Osteoblast (primary cell): ENCODE measurements around the gene INPP5A. TPM values are rescaled to one million over a fixed set of nuclear protein-coding genes. Genes with fewer than 3 reads are reported as not detected.
"Not testable (repeated sequence)": the region's sequence is repeated elsewhere in the genome, so short reads cannot be mapped to it uniquely, and the experiment has no call there.

Source experiments
- DNase-seq: peaks from one replicate; pipeline ENCODE4 v3.0.0; 2011; ENCODE audit warnings: low spot score, mixed read lengths; ENCODE audit not compliant: insufficient read length; ENCODE audit errors: missing footprints
- H2AFZ ChIP-seq: 2 replicates; pipeline ENCODE4 v1.6.0; 2011; ENCODE audit warnings: mild to moderate bottlenecking, low read length
- H3K27ac ChIP-seq: 2 replicates; pipeline ENCODE4 v1.5.1; 2011; ENCODE audit warnings: mild to moderate bottlenecking, low read depth, low read length, moderate library complexity
- H3K27me3 ChIP-seq: 2 replicates; pipeline ENCODE4 v1.6.0; 2012; ENCODE audit warnings: mild to moderate bottlenecking, control low read depth, inconsistent platforms, low read length, moderate library complexity; ENCODE audit not compliant: insufficient read depth
- H3K36me3 ChIP-seq: 2 replicates; pipeline ENCODE4 v1.5.1; 2011; ENCODE audit warnings: mild to moderate bottlenecking, low read length, control low read depth, moderate library complexity; ENCODE audit not compliant: insufficient read depth
- H3K4me1 ChIP-seq: 2 replicates; pipeline ENCODE4 v1.5.1; 2011; ENCODE audit warnings: mild to moderate bottlenecking, low read length, control low read depth, moderate library complexity; ENCODE audit not compliant: insufficient read depth
- H3K4me2 ChIP-seq: 2 replicates; pipeline ENCODE4 v1.6.0; 2011; ENCODE audit warnings: mild to moderate bottlenecking, low read length; ENCODE audit not compliant: insufficient read depth
- H3K4me3 ChIP-seq: fragments of 200-600 bp; sonication (generic); 3 replicates; pipeline ENCODE4 v1.5.1; 2012; ENCODE audit warnings: mild to moderate bottlenecking, low read length, inconsistent platforms; ENCODE audit not compliant: insufficient read depth
- H3K79me2 ChIP-seq: 2 replicates; pipeline ENCODE4 v1.6.0; 2012; ENCODE audit warnings: mild to moderate bottlenecking, low read length, control low read depth, inconsistent platforms; ENCODE audit not compliant: insufficient read depth
- H3K9me3 ChIP-seq: 2 replicates; pipeline ENCODE4 v1.5.1; 2011; ENCODE audit warnings: low read depth, low read length, control low read depth
- H4K20me1 ChIP-seq: 2 replicates; pipeline ENCODE4 v1.6.0; 2012; ENCODE audit warnings: mild to moderate bottlenecking, low read length, control low read depth; ENCODE audit not compliant: insufficient read depth
- CTCF ChIP-seq: IDR thresholded peaks from 2 replicates; pipeline ENCODE4 v1.5.1; 2011; ENCODE audit warnings: mild to moderate bottlenecking, low read depth, low read length, moderate library complexity; ENCODE audit errors: extremely low read depth
- total RNA-seq: library from RNA; depleted of rRNA; stranded (reverse); fragments of >200 nt; gene quantifications from 2 replicates; pipeline ENCODE4 v1.2.3, GENCODE V29; 2012

The INPP5A gene
- total RNA-seq, 1 donor, result 22.8 TPM

- TF ChIP-seq CTCF, result no peak
- Histone ChIP-seq H3K27ac (no peak overlapping the region), H3K4me3 (no peak overlapping the region), H3K79me2 (no peaks in the 10 kb centered on the region), H4K20me1 (no peaks in the 10 kb centered on the region), H3K4me2 (no peak overlapping the region), H3K36me3 (no peaks in the 10 kb centered on the region), H3K27me3 (no peaks in the 10 kb centered on the region), H3K9me3 (no peaks in the 10 kb centered on the region), H2AFZ (no peak overlapping the region), H3K4me1 (no peaks in the 10 kb centered on the region)
- DNase-seq, result no peak
These were observed 231.0 kb downstream of the INPP5A start for GRCh38 chr10:132768346-132769248.

GRCh38 chr10:132770061-132771021 is 232.8 kb downstream of the INPP5A start:
- no peak overlapping the region for H3K4me3 ChIP-seq
- H4K20me1 ChIP-seq, result no peaks in the 10 kb centered on the region
- H3K4me1 ChIP-seq, result no peaks in the 10 kb centered on the region
- no peak for TF ChIP-seq CTCF
- H3K9me3 ChIP-seq, result no peaks in the 10 kb centered on the region
- H3K27me3 ChIP-seq, result no peaks in the 10 kb centered on the region
- no peak overlapping the region for H3K27ac ChIP-seq
- DNase-seq, result no peak
- no peak overlapping the region for H3K4me2 ChIP-seq
- no peaks in the 10 kb centered on the region for H3K79me2 ChIP-seq
- no peak overlapping the region for H2AFZ ChIP-seq
- H3K36me3 ChIP-seq, result no peaks in the 10 kb centered on the region

- H3K4me1 ChIP-seq, H4K20me1 ChIP-seq, H2AFZ ChIP-seq, H3K4me2 ChIP-seq, H3K9me3 ChIP-seq, DNase-seq, H3K27me3 ChIP-seq, H3K79me2 ChIP-seq, H3K4me3 ChIP-seq, H3K27ac ChIP-seq, H3K36me3 ChIP-seq: not testable (repeated sequence)
These were observed 235.2 kb downstream of the INPP5A start for GRCh38 chr10:132772816-132773215.

GRCh38 chr10:132774181-132774901 is 236.8 kb downstream of the INPP5A start:
- Histone ChIP-seq H3K79me2 (no peaks in the 10 kb centered on the region), H3K27me3 (no peaks in the 10 kb centered on the region), H3K4me3 (no peak overlapping the region), H3K4me2 (no peak overlapping the region), H2AFZ (no peak overlapping the region), H4K20me1 (no peaks in the 10 kb centered on the region), H3K36me3 (no peaks in the 10 kb centered on the region), H3K27ac (no peak overlapping the region), H3K4me1 (no peaks in the 10 kb centered on the region), H3K9me3 (no peaks in the 10 kb centered on the region)
- TF ChIP-seq CTCF, result no peak
- no peak for DNase-seq
